Gastroesophageal sphincter (tissue), 3 donors: ENCODE results near the gene INTS2.

ENCODE experiments used
- CTCF ChIP-seq, 4 experiments: fragments of 200-600 bp in 2 of 4; fragments of 450-650 bp in 2 of 4; sonication (generic) in 1 of 4; IDR thresholded peaks; one replicate each; pipeline ENCODE4 v1.5.1; 2017 to 2019; ENCODE audit warnings: antibody characterized with exemption in 4 of 4, mild to moderate bottlenecking in 2 of 4, moderate library complexity in 2 of 4
- EP300 ChIP-seq: sonication (generic); formaldehyde crosslinking; IDR thresholded peaks from one replicate; pipeline ENCODE4 v1.6.1; 2017; ENCODE audit warnings: antibody characterized with exemption, mild to moderate bottlenecking
- POLR2A ChIP-seq, 2 donors: fragments of 450-650 bp; IDR thresholded peaks; one replicate each; pipeline ENCODE4 v1.6.1; 2017; ENCODE audit warnings: antibody characterized with exemption in 2 of 2, mild to moderate bottlenecking in 2 of 2, moderate library complexity in 1 of 2

GRCh38 chr17:61878520-61878919 lies 49.3 kb downstream of the INTS2 start:
- TF ChIP-seq CTCF (IDR thresholded peaks at IDR 0.05) (no peak), POLR2A (IDR thresholded peaks at IDR 0.05) (no peak), EP300 (no peak)
